Astrocyte (in vitro differentiated cells and primary cell): ENCODE data around the gene SCAPER. TPM values are rescaled to one million over a fixed set of nuclear protein-coding genes. Genes with fewer than 3 reads are reported as not detected.

Experiments
- DNase-seq: peaks from one replicate; pipeline ENCODE4 v3.0.0-alpha.2; 2010; ENCODE audit warnings: low read depth
- FAIRE-seq: peaks from 2 replicates; lab custom pipeline; 2011; peaks lifted over from hg19 to GRCh38; lab: Jason Lieb, UNC
- H2AFZ ChIP-seq: 2 replicates; pipeline ENCODE4 v1.6.0; 2012; ENCODE audit warnings: low read depth, low read length, inconsistent platforms
- H3K27ac ChIP-seq: 2 replicates; pipeline ENCODE4 v1.5.1; 2011; ENCODE audit warnings: low read depth, low read length, inconsistent platforms
- H3K27me3 ChIP-seq: 2 replicates; pipeline ENCODE4 v1.6.0; 2011; ENCODE audit warnings: low read length, inconsistent platforms; ENCODE audit not compliant: insufficient read depth
- H3K36me3 ChIP-seq: 2 replicates; pipeline ENCODE4 v1.5.1; 2011; ENCODE audit warnings: low read length, inconsistent platforms; ENCODE audit not compliant: insufficient read depth
- H3K4me1 ChIP-seq: 2 replicates; pipeline ENCODE4 v1.5.1; 2011; ENCODE audit warnings: low read length, inconsistent platforms; ENCODE audit not compliant: insufficient read depth
- H3K4me2 ChIP-seq: 2 replicates; pipeline ENCODE4 v1.6.0; 2012; ENCODE audit warnings: low read length, inconsistent platforms
- H3K4me3 ChIP-seq: 2 replicates; pipeline ENCODE4 v1.5.1; 2011; ENCODE audit warnings: low read depth, mild to moderate bottlenecking, low read length, inconsistent platforms; ENCODE audit not compliant: insufficient read depth
- H3K79me2 ChIP-seq: 2 replicates; pipeline ENCODE4 v1.6.0; 2012; ENCODE audit warnings: mild to moderate bottlenecking, low read length, inconsistent platforms; ENCODE audit not compliant: insufficient read depth
- H3K9ac ChIP-seq: 2 replicates; pipeline ENCODE4 v1.6.0; 2012; ENCODE audit warnings: mild to moderate bottlenecking, low read length, inconsistent platforms
- H3K9me3 ChIP-seq: 2 replicates; pipeline ENCODE4 v1.5.1; 2012; ENCODE audit warnings: low read depth, mild to moderate bottlenecking, low read length, inconsistent platforms; ENCODE audit not compliant: insufficient read depth
- H4K20me1 ChIP-seq: 2 replicates; pipeline ENCODE4 v1.6.0; 2012; ENCODE audit warnings: low read length, inconsistent platforms; ENCODE audit not compliant: insufficient read depth
- H3K27ac Mint-ChIP-seq: one replicate; pipeline ENCODE4 v1.8.0; 2021; ENCODE audit warnings: mild to moderate bottlenecking, mixed read lengths; ENCODE audit not compliant: unreplicated experiment
- H3K27me3 Mint-ChIP-seq: one replicate; pipeline ENCODE4 v1.8.0; 2021; ENCODE audit warnings: low read depth, mixed read lengths; ENCODE audit not compliant: unreplicated experiment
- H3K36me3 Mint-ChIP-seq: one replicate; pipeline ENCODE4 v1.8.0; 2021; ENCODE audit warnings: low read depth, mixed read lengths; ENCODE audit not compliant: unreplicated experiment
- H3K4me1 Mint-ChIP-seq: one replicate; pipeline ENCODE4 v1.8.0; 2021; ENCODE audit warnings: low read depth, mixed read lengths; ENCODE audit not compliant: unreplicated experiment
- H3K4me3 Mint-ChIP-seq: one replicate; pipeline ENCODE4 v1.8.0; 2021; ENCODE audit warnings: mild to moderate bottlenecking, moderate library complexity, mixed read lengths; ENCODE audit not compliant: unreplicated experiment
- H3K9me3 Mint-ChIP-seq: one replicate; pipeline ENCODE4 v1.8.0; 2021; ENCODE audit warnings: mild to moderate bottlenecking, mixed read lengths; ENCODE audit not compliant: unreplicated experiment
- CTCF ChIP-seq: IDR thresholded peaks from 2 replicates; pipeline ENCODE4 v1.5.1; 2011; ENCODE audit warnings: low read depth, mild to moderate bottlenecking, inconsistent platforms, low read length, moderate library complexity; ENCODE audit not compliant: insufficient read depth
- EZH2 ChIP-seq: IDR thresholded peaks from 2 replicates; pipeline ENCODE4 v1.6.1; 2012; ENCODE audit warnings: mild to moderate bottlenecking, low read length, inconsistent platforms; ENCODE audit not compliant: insufficient read depth
- total RNA-seq: library from RNA; stranded (reverse); gene quantifications from 2 replicates; pipeline ENCODE4 v1.2.1, GENCODE V29; 2021

SCAPER gene
- total RNA-seq, 1 donor from 2014 or later: 8.6 TPM

GRCh38 chr15:76349301-76350070 lies 555.7 kb downstream of the SCAPER start:
- TF ChIP-seq EZH2 (no peak), CTCF (no peak)
- Histone ChIP-seq H3K4me3 (no peak overlapping the region), H3K79me2 (no peaks in the 10 kb centered on the region), H3K27me3 (peaks cover 36% of the 10 kb centered on the region), H3K4me2 (no peak overlapping the region), H3K4me1 (peaks cover 12% of the 10 kb centered on the region), H3K27ac (no peak overlapping the region), H3K36me3 (no peaks in the 10 kb centered on the region), H2AFZ (no peak overlapping the region), H4K20me1 (peaks cover 10% of the 10 kb centered on the region), H3K9me3 (no peaks in the 10 kb centered on the region), H3K9ac (no peak overlapping the region)
- peaks cover 38% of the 10 kb centered on the region for H3K27me3 Mint-ChIP-seq
- H3K9me3 Mint-ChIP-seq: peaks cover 6% of the 10 kb centered on the region
- peaks cover 9% of the 10 kb centered on the region for H3K4me1 Mint-ChIP-seq
- no peak overlapping the region for H3K27ac Mint-ChIP-seq
- H3K36me3 Mint-ChIP-seq: no peaks in the 10 kb centered on the region
- no peak for FAIRE-seq
- DNase-seq: no peak
- H3K4me3 Mint-ChIP-seq: no peak overlapping the region

- Histone ChIP-seq H3K36me3 (no peaks in the 10 kb centered on the region), H3K4me3 (peak overlapping the region; percentile 34), H3K4me2 (peak overlapping the region; percentile 80), H3K9ac (no peak overlapping the region), H3K79me2 (no peaks in the 10 kb centered on the region), H3K27me3 (peaks cover 54% of the 10 kb centered on the region), H4K20me1 (peaks cover 16% of the 10 kb centered on the region), H3K4me1 (peaks cover 13% of the 10 kb centered on the region), H2AFZ (no peak overlapping the region), H3K27ac (no peak overlapping the region), H3K9me3 (peaks cover 2% of the 10 kb centered on the region)
- no peak for TF ChIP-seq EZH2
- H3K27ac Mint-ChIP-seq: no peak overlapping the region
- peaks cover 46% of the 10 kb centered on the region for H3K27me3 Mint-ChIP-seq
- DNase-seq (no peak), FAIRE-seq (no peak)
- H3K4me3 Mint-ChIP-seq: peak overlapping the region; percentile 64
- H3K9me3 Mint-ChIP-seq: peaks cover 11% of the 10 kb centered on the region
- H3K4me1 Mint-ChIP-seq: peaks cover 9% of the 10 kb centered on the region
- H3K36me3 Mint-ChIP-seq: no peaks in the 10 kb centered on the region
Observed at GRCh38 chr15:76347482-76348055, 557.6 kb downstream of the SCAPER start.

GRCh38 chr15:76346669-76347481 lies 558.3 kb downstream of the SCAPER start:
- DNase-seq: no peak
- Histone ChIP-seq H3K9ac (no peak overlapping the region), H3K27ac (no peak overlapping the region), H3K4me3 (peak overlapping the region; percentile 34), H4K20me1 (peaks cover 16% of the 10 kb centered on the region), H3K9me3 (peaks cover 2% of the 10 kb centered on the region), H3K4me2 (peak overlapping the region; percentile 80), H2AFZ (no peak overlapping the region), H3K36me3 (no peaks in the 10 kb centered on the region), H3K27me3 (peaks cover 59% of the 10 kb centered on the region), H3K4me1 (peaks cover 13% of the 10 kb centered on the region), H3K79me2 (no peaks in the 10 kb centered on the region)
- TF ChIP-seq CTCF: no peak
- TF ChIP-seq EZH2: peak; percentile 84
- peaks cover 1% of the 10 kb centered on the region for H3K36me3 Mint-ChIP-seq
- no peak for FAIRE-seq
- H3K9me3 Mint-ChIP-seq: peaks cover 13% of the 10 kb centered on the region
- H3K27me3 Mint-ChIP-seq: peaks cover 48% of the 10 kb centered on the region
- peaks cover 9% of the 10 kb centered on the region for H3K4me1 Mint-ChIP-seq
- peak overlapping the region; percentile 74 for H3K4me3 Mint-ChIP-seq
- no peak overlapping the region for H3K27ac Mint-ChIP-seq
